K562 (cell line): Measurements from ENCODE around the gene HLA-DOB. TPM values are rescaled to one million over a fixed set of nuclear protein-coding genes. Genes with fewer than 3 reads are reported as not detected.

Experiments
- ATAC-seq: fragments of 200-7000 bp; cut with Tn5 transposase; 3 replicates; pipeline ENCODE4 v1.9.1; 2020; ENCODE audit warnings: moderate library complexity
- BruUV-seq: library from RNA; stranded (reverse); fragments of 400-500 nt; replicated peaks from 2 replicates; lab custom pipeline; 2021; lab: Mats Ljungman, UMichigan
- CTCF ChIA-PET: fragments of 300-600 bp; formaldehyde crosslinking; extraction: SDS; loops from one replicate; lab custom pipeline; 2021; ENCODE audit warnings: low intra/inter-chr PET ratio; lab: Yijun Ruan, JAX
- POLR2A ChIA-PET: fragments of 300-600, 350-650 bp; sonication (Branson Sonifier 250); formaldehyde crosslinking; extraction: SDS; loops from one replicate; lab custom pipeline; 2021; ENCODE audit warnings: antibody characterized with exemption, inconsistent platforms; lab: Yijun Ruan, JAX
- DNase-seq, 4 experiments: peaks; one replicate each; pipeline versions ENCODE4 v3.0.0 to v3.0.0-alpha.2; 2011 to 2018; ENCODE audit warnings: low spot score in 3 of 4, mixed read lengths in 3 of 4; ENCODE audit errors: extremely low read depth in 1 of 4
- FAIRE-seq: peaks from 2 replicates; lab custom pipeline; 2011; peaks lifted over from hg19 to GRCh38; lab: Jason Lieb, UNC
- H2AFZ ChIP-seq: 2 replicates; pipeline ENCODE4 v1.6.0; 2011; ENCODE audit warnings: low read depth, low read length, control low read depth, inconsistent platforms
- H3K27ac ChIP-seq: fragments of 200-600 bp; 3 replicates; pipeline ENCODE4 v1.8.0; 2011; ENCODE audit warnings: low read depth, mild to moderate bottlenecking, control low read depth, inconsistent platforms, low read length, moderate library complexity, mixed read lengths; ENCODE audit errors: extremely low read depth
- H3K27me3 ChIP-seq, 2 experiments: fragments of 300-600 bp in 1 of 2; 2 replicates in 1 of 2; 3 replicates in 1 of 2; pipeline versions ENCODE4 v1.6.0 to v1.8.0; 2011; ENCODE audit warnings: inconsistent platforms in 2 of 2, low read length in 2 of 2, mild to moderate bottlenecking in 1 of 2, mixed read lengths in 1 of 2, moderate library complexity in 1 of 2; ENCODE audit not compliant: control insufficient read depth in 2 of 2, insufficient read depth in 2 of 2
- H3K36me3 ChIP-seq: fragments of 300-600 bp; 3 replicates; pipeline ENCODE4 v1.8.0; 2011; ENCODE audit warnings: mild to moderate bottlenecking, low read length, inconsistent platforms; ENCODE audit not compliant: control insufficient read depth, insufficient read depth
- H3K4me1 ChIP-seq, 2 experiments: fragments of 200-600 bp in 1 of 2; replicated peaks in 1 of 2; 2 replicates in 1 of 2; 3 replicates in 1 of 2; pipeline versions ENCODE4 v1.5.1 to v1.8.0; 2011; ENCODE audit warnings: inconsistent platforms in 2 of 2, low read length in 2 of 2, mild to moderate bottlenecking in 1 of 2, mixed read lengths in 1 of 2, moderate library complexity in 1 of 2; ENCODE audit not compliant: control insufficient read depth in 2 of 2, insufficient read depth in 2 of 2
- H3K4me2 ChIP-seq: 2 replicates; pipeline ENCODE4 v1.6.1; 2011; ENCODE audit warnings: low read length, control low read depth, inconsistent platforms, mixed read lengths; ENCODE audit not compliant: insufficient read depth
- H3K4me3 ChIP-seq: fragments of 200-600 bp; sonication (generic), shearing (Covaris generic); 2 replicates; pipeline ENCODE4 v1.5.1; 2016; ENCODE audit warnings: control low read depth, inconsistent platforms
- H3K79me2 ChIP-seq: fragments of 200-600 bp; 3 replicates; pipeline ENCODE4 v1.8.0; 2011; ENCODE audit warnings: low read length, inconsistent platforms; ENCODE audit not compliant: control insufficient read depth, insufficient read depth
- H3K9ac ChIP-seq, 2 experiments: 2 replicates each; pipeline versions ENCODE4 v1.6.0 to v1.6.1; 2011; ENCODE audit warnings: low read depth in 2 of 2, low read length in 2 of 2, control low read depth in 1 of 2, inconsistent platforms in 1 of 2, mild to moderate bottlenecking in 1 of 2, mixed read lengths in 1 of 2; ENCODE audit not compliant: insufficient read depth in 1 of 2
- H3K9me1 ChIP-seq: one replicate; pipeline ENCODE4 v1.6.0; 2011; ENCODE audit warnings: inconsistent platforms, mild to moderate bottlenecking, low read length, moderate library complexity; ENCODE audit not compliant: control insufficient read depth, insufficient read depth
- H3K9me3 ChIP-seq: replicated peaks from 2 replicates; pipeline ENCODE4 v1.5.1; 2011; ENCODE audit warnings: low read depth, low read length, inconsistent platforms; ENCODE audit not compliant: control insufficient read depth, insufficient read depth
- H4K20me1 ChIP-seq: replicated peaks from 2 replicates; pipeline ENCODE4 v1.6.1; 2011; ENCODE audit warnings: low read length, inconsistent platforms, mixed read lengths; ENCODE audit not compliant: control insufficient read depth, insufficient read depth
- FOXM1 ChIP-seq, 2 experiments: fragments of 450-650 bp in 1 of 2; sonication (generic) in 1 of 2; formaldehyde crosslinking in 1 of 2; IDR thresholded peaks; 2 replicates each; pipeline versions ENCODE4 v1.6.1 to v1.9.0; 2017 to 2022; ENCODE audit warnings: low read depth in 2 of 2, mild to moderate bottlenecking in 2 of 2, missing genetic modification reagents in 1 of 2, moderate library complexity in 1 of 2
- MYNN ChIP-seq, 2 experiments: sonication (generic); formaldehyde crosslinking in 1 of 2; IDR thresholded peaks; 2 replicates each; pipeline versions ENCODE4 v1.5.0 to v1.6.1; 2016 to 2020; ENCODE audit warnings: antibody characterized with exemption in 1 of 2, missing genetic modification reagents in 1 of 2
- RAD51 ChIP-seq: fragments of 450-650 bp; IDR thresholded peaks from 2 replicates; pipeline ENCODE4 v1.7.1; 2016; ENCODE audit warnings: low read depth, mild to moderate bottlenecking, borderline replicate concordance
- ZNF232 ChIP-seq: sonication (generic); formaldehyde crosslinking; IDR thresholded peaks from 2 replicates; pipeline ENCODE4 v1.8.0; 2022; ENCODE audit warnings: mild to moderate bottlenecking, missing genetic modification reagents
- WGBS: fragments of 100-300 bp; shearing (Covaris generic); methylation state at CpG from one replicate; pipeline ENCODE4 v1.1.6; 2016; ENCODE audit warnings: low coverage, mixed read lengths; ENCODE audit not compliant: insufficient coverage; ENCODE audit errors: missing lambda C conversion rate; 5-methylcytosine and 5-hydroxymethylcytosine counted together
- in situ Hi-C: fragments of 300-500 bp; cut with MboI; formaldehyde crosslinking; loops from 4 replicates; pipeline ENCODE4 v1.15.0; 2018; ENCODE audit warnings: inconsistent platforms, mixed read lengths
- intact Hi-C: fragments of 100-400 bp; cut with micrococcal nuclease; formaldehyde crosslinking; loops from 2 replicates; pipeline ENCODE4 v1.14.2; 2022
- polyA plus RNA-seq, 8 experiments: library from polyadenylated mRNA; depleted of rRNA in 4 of 8; stranded (reverse) in 5 of 8; unstranded in 3 of 8; fragments of >200 nt; fragmentation: Nextera tagmentation in 2 of 8; fragmentation: Illumina TruSeq in 1 of 8; extraction: Ambion mirVana in 2 of 8; extraction: Trizol in 1 of 8; gene quantifications; 2 replicates each; pipeline versions ENCODE4 v1.2.1 to v1.2.3, GENCODE V29; 2011 to 2014; ENCODE audit warnings: inconsistent platforms in 1 of 8, missing spikeins in 1 of 8
- total RNA-seq, 7 experiments: library from RNA; depleted of rRNA in 6 of 7; stranded (reverse); fragments of >200 nt in 6 of 7; fragmentation: Illumina TruSeq in 2 of 7; extraction: Trizol in 2 of 7; gene quantifications; 2 replicates each; pipeline versions ENCODE4 v1.2.1 to v1.2.3, GENCODE V29; 2011 to 2021; ENCODE audit warnings: low replicate concordance in 1 of 7
- TF ChIP-seq, protein P1 (sequence below), 2 experiments: IDR thresholded peaks; 2 replicates each; pipeline ENCODE4 v1.6.1; 2011; ENCODE audit warnings: borderline replicate concordance in 1 of 2, control low read depth in 1 of 2, low read depth in 1 of 2, low read length in 1 of 2, mild to moderate bottlenecking in 1 of 2, mixed read lengths in 1 of 2, moderate library complexity in 1 of 2; ENCODE audit not compliant: insufficient read depth in 1 of 2, insufficient read length in 1 of 2, poor library complexity in 1 of 2, severe bottlenecking in 1 of 2; ENCODE audit errors: extremely low read depth in 1 of 2

Gene HLA-DOB
- total and polyA plus RNA-seq, 9 of the 15 experiments (the other 6 are each of a cell fraction or from before 2014, with no cell fraction given) = 1.2 to 4.0 (median 2.5) TPM

DNA sequence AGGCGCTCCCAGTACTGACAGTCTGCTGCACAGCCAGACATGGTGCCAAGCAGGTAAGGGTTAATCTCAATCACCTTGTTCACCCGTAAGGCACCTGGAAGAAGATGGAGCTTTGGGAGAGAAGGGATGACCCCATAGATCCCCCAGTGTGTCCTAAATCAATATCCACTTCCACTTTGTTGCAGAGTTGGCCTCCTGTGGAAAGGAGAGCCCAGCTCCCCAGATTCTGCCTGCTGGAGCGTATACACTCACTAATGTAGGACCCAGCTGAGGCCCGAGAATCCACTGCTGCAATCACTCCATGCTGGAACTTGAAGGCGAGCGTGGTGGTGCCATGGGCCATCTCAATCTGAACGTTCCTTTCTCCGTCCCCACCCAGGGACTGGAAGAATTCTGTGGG lies 25.9 kb upstream of the HLA-DOB start (continued):
- TF ChIP-seq, protein P1, sequence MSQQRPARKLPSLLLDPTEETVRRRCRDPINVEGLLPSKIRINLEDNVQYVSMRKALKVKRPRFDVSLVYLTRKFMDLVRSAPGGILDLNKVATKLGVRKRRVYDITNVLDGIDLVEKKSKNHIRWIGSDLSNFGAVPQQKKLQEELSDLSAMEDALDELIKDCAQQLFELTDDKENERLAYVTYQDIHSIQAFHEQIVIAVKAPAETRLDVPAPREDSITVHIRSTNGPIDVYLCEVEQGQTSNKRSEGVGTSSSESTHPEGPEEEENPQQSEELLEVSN (IDR thresholded peaks at IDR 0.05; ENCODE audit: borderline replicate concordance in 1 of 2, extremely low read depth in 1 of 2, insufficient read depth in 1 of 2, insufficient read length in 1 of 2, low read depth in 1 of 2, low read length in 1 of 2, poor library complexity in 1 of 2, severe bottlenecking in 1 of 2) = no peak
- no peak for TF ChIP-seq MYNN (IDR thresholded peaks at IDR 0.05)
- no peak for TF ChIP-seq MYNN (CRISPR knock-in tag; IDR thresholded peaks at IDR 0.05)
- no peak for TF ChIP-seq ZNF232

DNA sequence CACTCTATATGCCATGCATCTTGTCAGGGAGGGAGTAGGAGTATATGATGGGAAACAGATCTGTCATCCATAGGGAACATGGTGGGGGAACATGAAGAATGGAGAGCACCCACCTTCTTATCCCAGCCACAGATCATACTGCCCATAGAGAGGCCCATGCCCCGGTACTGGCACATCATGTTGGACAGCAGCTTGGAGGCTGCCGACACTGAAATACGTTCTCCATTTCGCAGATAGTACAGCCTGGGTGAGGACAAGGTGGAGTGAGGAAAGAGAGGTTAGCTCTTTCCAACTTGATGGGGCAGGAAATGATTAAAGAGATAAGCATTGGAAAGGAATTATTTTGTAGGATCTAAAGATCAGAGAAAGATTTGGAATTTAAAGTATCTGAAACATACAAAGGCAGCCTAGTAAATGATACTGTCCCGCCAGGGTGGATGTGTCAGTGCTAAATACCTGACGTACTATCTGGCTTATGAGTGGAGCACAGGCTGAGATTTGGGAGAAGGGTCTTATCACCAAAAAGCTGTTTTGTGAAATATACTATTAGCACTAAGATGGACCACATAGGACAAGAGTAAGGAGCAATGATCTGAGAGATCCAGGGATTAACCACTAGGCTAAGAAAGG lies 25.3 kb upstream of the HLA-DOB start:
- ChIA-PET POLR2A (interaction anchor here (0.5 to 5.1 kb wide), 5 partner anchors 10 to 831 kb away, joined by 3 to 56 read pairs (median 3); partner anchors contain the start of genes KIFC1, PSMB9 and TAP1), CTCF (interaction anchor here (1.0 to 6.6 kb wide), 2 partner anchors 11 to 26 kb away, joined by 4 to 66 read pairs; partner anchors contain the start of genes PSMB9 and TAP1)
- H3K4me2 ChIP-seq = no peak overlapping the region
- ATAC-seq (no peak), FAIRE-seq (no peak), DNase-seq (no peak)
- H3K4me3 ChIP-seq = no peak overlapping the region
- H3K36me3 ChIP-seq = no peaks in the 10 kb centered on the region
- no peaks in the 10 kb centered on the region for H4K20me1 ChIP-seq
- peaks cover 4 to 22% of the 10 kb centered on the region in 2 experiments; a peak in 4 of 5 replicates for H3K4me1 ChIP-seq
- BruUV-seq = no TSS peak
- TF ChIP-seq RAD51 (no peak), FOXM1 (IDR thresholded peaks at IDR 0.05; ENCODE audit: low read depth) (no peak), FOXM1 (CRISPR knock-in tag; IDR thresholded peaks at IDR 0.05; ENCODE audit: low read depth) (no peak)
- intact Hi-C loops (no loop called here), in situ Hi-C loops (no loop called here)
- H3K9ac ChIP-seq = no peak overlapping the region
- H3K79me2 ChIP-seq = peaks cover 10% of the 10 kb centered on the region; the same call in 2 of the 3 replicates
- no peaks in the 10 kb centered on the region for H3K9me3 ChIP-seq
- H3K27ac ChIP-seq = no peak overlapping the region
- H2AFZ ChIP-seq = no peak overlapping the region
- peaks cover under 1 to 19% of the 10 kb centered on the region in 2 experiments; a peak in 2 of 5 replicates for H3K27me3 ChIP-seq
- WGBS = 44% methylated on average over 6 of the region's 6 CpGs
- no peaks in the 10 kb centered on the region for H3K9me1 ChIP-seq
